GM12874 (cell line): ENCODE results near the gene IL12B.

Experiments used
- CTCF ChIP-seq: IDR thresholded peaks from 2 replicates; pipeline ENCODE4 v1.5.1; 2011; ENCODE audit warnings: low read depth, mild to moderate bottlenecking, control low read depth, low read length, moderate library complexity; ENCODE audit not compliant: insufficient read depth

The IL12B gene

GRCh38 chr5:159290741-159291140 is 39.5 kb downstream of the IL12B start:
- no peak for TF ChIP-seq CTCF

- TF ChIP-seq CTCF, result peak; percentile 35
Observed at GRCh38 chr5:159286420-159287035, 43.8 kb downstream of the IL12B start.

- TF ChIP-seq CTCF, result no peak
Observed at GRCh38 chr5:159274676-159275075, 55.6 kb downstream of the IL12B start.

- no peak for TF ChIP-seq CTCF
Observed at GRCh38 chr5:159273923-159274322, 56.4 kb downstream of the IL12B start.

- no peak for TF ChIP-seq CTCF
Observed at GRCh38 chr5:159269723-159270122, 60.6 kb downstream of the IL12B start.
